SU-DHL-6 (cell line): ENCODE results near the gene SH3GLB1.
A peak's percentile ranks its signal among the peaks of the same experiment; 100 is the strongest.

Experiments used
- H2AFZ ChIP-seq: fragments of 200-600 bp; sonication (generic); 2 replicates; pipeline ENCODE4 v1.6.1; 2014; ENCODE audit warnings: low read depth, mild to moderate bottlenecking, moderate library complexity, mixed read lengths, antibody characterized with exemption, low read length; ENCODE audit not compliant: severe bottlenecking
- H3F3A ChIP-seq: fragments of 200-600 bp; shearing (Covaris generic); 2 replicates; pipeline ENCODE4 v1.6.0; 2016; ENCODE audit warnings: antibody characterized with exemption, mild to moderate bottlenecking; ENCODE audit not compliant: insufficient read depth
- H3K27ac ChIP-seq: fragments of 200-600 bp; sonication (generic); 2 replicates; pipeline ENCODE4 v1.5.1; 2016; ENCODE audit warnings: low read depth, mild to moderate bottlenecking, low read length, moderate library complexity, mixed read lengths
- H3K27me3 ChIP-seq: fragments of 200-600 bp; sonication (generic), shearing (Covaris generic); 2 replicates; pipeline ENCODE4 v1.6.0; 2014; ENCODE audit warnings: mild to moderate bottlenecking, low read length
- H3K36me3 ChIP-seq: fragments of 200-600 bp; sonication (generic); 2 replicates; pipeline ENCODE4 v1.6.1; 2014; ENCODE audit warnings: mild to moderate bottlenecking, low read length, mixed read lengths
- H3K4me2 ChIP-seq: fragments of 300-600, 200-600 bp; shearing (Covaris generic), sonication (generic); 2 replicates; pipeline ENCODE4 v1.6.0; 2014; ENCODE audit warnings: low read length, low read depth, mild to moderate bottlenecking; ENCODE audit not compliant: poor library complexity, severe bottlenecking
- H3K4me3 ChIP-seq: fragments of 200-600 bp; sonication (generic); 2 replicates; pipeline ENCODE4 v1.5.1; 2014; ENCODE audit warnings: antibody characterized with exemption, low read length, mild to moderate bottlenecking, mixed read lengths; ENCODE audit not compliant: insufficient read depth, poor library complexity, severe bottlenecking
- H3K79me2 ChIP-seq: fragments of 200-600 bp; sonication (generic); 2 replicates; pipeline ENCODE4 v1.6.1; 2014; ENCODE audit warnings: mild to moderate bottlenecking, low read length, moderate library complexity; ENCODE audit not compliant: insufficient read depth
- H3K9ac ChIP-seq: fragments of 200-600 bp; sonication (generic); 2 replicates; pipeline ENCODE4 v1.7.0; 2014; ENCODE audit warnings: mild to moderate bottlenecking, low read length
- H3K9me2 ChIP-seq: fragments of 200-600 bp; sonication (generic); replicated peaks from 2 replicates; pipeline ENCODE4 v1.6.1; 2014; ENCODE audit warnings: low read length; ENCODE audit not compliant: insufficient read depth
- H3K9me3 ChIP-seq: fragments of 200-600 bp; sonication (generic); 2 replicates; pipeline ENCODE4 v1.6.1; 2014; ENCODE audit warnings: low read length, mixed read lengths; ENCODE audit not compliant: insufficient read depth
- H4K20me1 ChIP-seq: fragments of 200-600 bp; sonication (generic); 2 replicates; pipeline ENCODE4 v1.6.1; 2014; ENCODE audit warnings: low read depth, mild to moderate bottlenecking, antibody characterized with exemption, low read length, moderate library complexity, mixed read lengths
- EZH2phosphoT487 ChIP-seq: fragments of 200-600 bp; sonication (generic), shearing (Covaris generic); conservative IDR thresholded peaks from 2 replicates; pipeline ENCODE4 v1.6.1; 2018; ENCODE audit warnings: mild to moderate bottlenecking, antibody characterized with exemption, low read length, moderate library complexity, mixed read lengths
- TF ChIP-seq, protein P1 (sequence below): fragments of 200-600 bp; sonication (generic); IDR thresholded peaks from one replicate; pipeline ENCODE4 v1.5.1; 2017; ENCODE audit warnings: antibody characterized with exemption, mild to moderate bottlenecking, low read length, moderate library complexity; ENCODE audit not compliant: insufficient read depth, poor library complexity, severe bottlenecking

SH3GLB1 gene

DNA sequence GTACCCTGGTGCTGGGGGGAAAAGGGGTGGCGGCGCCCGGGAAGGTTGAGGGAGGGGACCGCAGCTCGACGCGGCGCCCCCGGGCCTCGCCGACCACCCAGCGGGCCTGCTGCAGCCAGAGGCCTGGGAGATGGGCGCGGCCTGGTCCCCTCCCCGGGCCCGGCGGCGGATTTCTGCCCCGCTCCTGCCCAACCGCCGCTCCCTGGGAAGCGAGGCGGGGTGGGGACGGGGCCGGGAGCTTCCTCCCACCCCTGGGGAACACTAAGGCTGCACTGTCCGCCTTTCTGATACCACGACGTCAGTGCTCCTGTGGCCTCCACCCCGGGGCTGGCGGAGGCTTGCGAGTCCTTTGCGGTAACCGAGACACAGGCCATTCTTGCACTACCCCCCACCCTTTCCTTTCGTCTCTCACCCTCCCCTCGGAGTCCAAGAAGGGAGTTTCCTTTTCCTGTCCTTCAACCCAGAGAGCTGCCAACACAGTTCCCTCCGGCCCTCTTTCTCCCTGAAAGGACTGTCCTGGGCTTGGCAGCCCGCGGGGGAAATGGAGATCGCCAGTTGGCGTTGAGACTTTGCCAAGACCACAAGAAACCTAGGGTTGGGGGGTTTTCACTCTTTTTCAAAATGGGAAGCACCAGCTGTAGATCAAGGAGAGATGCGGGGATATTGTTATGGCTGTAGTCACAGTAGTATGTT, 742 bp downstream of the SH3GLB1 start:
- peak overlapping the region; percentile 83 for H2AFZ ChIP-seq
- peak overlapping the region; percentile 80 for H3K27ac ChIP-seq
- peaks cover 4% of the 10 kb centered on the region; the same call in 1 of the 2 replicates for H3F3A ChIP-seq
- H3K9ac ChIP-seq: peak overlapping the region; percentile 66
- H3K4me2 ChIP-seq: peak overlapping the region; percentile 88
- peak overlapping the region; percentile 76 for H3K4me3 ChIP-seq
- peaks cover 52% of the 10 kb centered on the region for H3K79me2 ChIP-seq
- no peaks in the 10 kb centered on the region for H3K9me3 ChIP-seq
- TF ChIP-seq, protein P1, sequence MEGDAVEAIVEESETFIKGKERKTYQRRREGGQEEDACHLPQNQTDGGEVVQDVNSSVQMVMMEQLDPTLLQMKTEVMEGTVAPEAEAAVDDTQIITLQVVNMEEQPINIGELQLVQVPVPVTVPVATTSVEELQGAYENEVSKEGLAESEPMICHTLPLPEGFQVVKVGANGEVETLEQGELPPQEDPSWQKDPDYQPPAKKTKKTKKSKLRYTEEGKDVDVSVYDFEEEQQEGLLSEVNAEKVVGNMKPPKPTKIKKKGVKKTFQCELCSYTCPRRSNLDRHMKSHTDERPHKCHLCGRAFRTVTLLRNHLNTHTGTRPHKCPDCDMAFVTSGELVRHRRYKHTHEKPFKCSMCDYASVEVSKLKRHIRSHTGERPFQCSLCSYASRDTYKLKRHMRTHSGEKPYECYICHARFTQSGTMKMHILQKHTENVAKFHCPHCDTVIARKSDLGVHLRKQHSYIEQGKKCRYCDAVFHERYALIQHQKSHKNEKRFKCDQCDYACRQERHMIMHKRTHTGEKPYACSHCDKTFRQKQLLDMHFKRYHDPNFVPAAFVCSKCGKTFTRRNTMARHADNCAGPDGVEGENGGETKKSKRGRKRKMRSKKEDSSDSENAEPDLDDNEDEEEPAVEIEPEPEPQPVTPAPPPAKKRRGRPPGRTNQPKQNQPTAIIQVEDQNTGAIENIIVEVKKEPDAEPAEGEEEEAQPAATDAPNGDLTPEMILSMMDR: no peak
- no peak for TF ChIP-seq EZH2phosphoT487
- no peaks in the 10 kb centered on the region for H3K9me2 ChIP-seq
- H3K27me3 ChIP-seq: no peaks in the 10 kb centered on the region
- H4K20me1 ChIP-seq: no peaks in the 10 kb centered on the region; the same call in 1 of the 2 replicates
- 0 out of 2 replicates have a peak, but pooled peaks cover 5% of the 10 kb centered on the region for H3K36me3 ChIP-seq

DNA sequence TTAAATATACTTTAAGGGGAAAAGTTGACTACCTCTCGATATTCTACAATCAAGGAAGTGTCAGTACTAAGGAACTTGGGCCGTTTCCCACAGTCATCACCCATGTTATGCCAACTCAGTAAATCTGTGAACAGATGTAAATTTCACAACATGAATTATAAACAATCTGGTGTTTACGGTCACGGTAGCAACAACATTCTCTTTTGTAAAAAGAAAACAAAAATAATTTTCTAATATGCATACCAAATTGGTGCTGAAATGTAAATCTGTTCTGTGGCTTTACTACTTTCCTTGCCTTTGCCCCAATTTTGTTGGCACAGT, 1.2 kb downstream of the SH3GLB1 start:
- peak overlapping the region; percentile 83 for H2AFZ ChIP-seq
- H3K9ac ChIP-seq: peak overlapping the region; percentile 66
- peaks cover 57% of the 10 kb centered on the region for H3K79me2 ChIP-seq
- H3K4me2 ChIP-seq: peak overlapping the region; percentile 88
- H3F3A ChIP-seq: peaks cover 4% of the 10 kb centered on the region; the same call in 1 of the 2 replicates
- no peaks in the 10 kb centered on the region for H3K9me3 ChIP-seq
- H3K27ac ChIP-seq: 0 out of 2 replicates have a peak overlapping the region, but pooled peaks have one; percentile 80
- H3K36me3 ChIP-seq: 0 out of 2 replicates have a peak, but pooled peaks cover 5% of the 10 kb centered on the region
- H4K20me1 ChIP-seq: no peaks in the 10 kb centered on the region; the same call in 1 of the 2 replicates
- H3K9me2 ChIP-seq: no peaks in the 10 kb centered on the region
- peak overlapping the region; percentile 76 for H3K4me3 ChIP-seq
- no peaks in the 10 kb centered on the region for H3K27me3 ChIP-seq
- TF ChIP-seq, protein P1: no peak
- no peak for TF ChIP-seq EZH2phosphoT487

DNA sequence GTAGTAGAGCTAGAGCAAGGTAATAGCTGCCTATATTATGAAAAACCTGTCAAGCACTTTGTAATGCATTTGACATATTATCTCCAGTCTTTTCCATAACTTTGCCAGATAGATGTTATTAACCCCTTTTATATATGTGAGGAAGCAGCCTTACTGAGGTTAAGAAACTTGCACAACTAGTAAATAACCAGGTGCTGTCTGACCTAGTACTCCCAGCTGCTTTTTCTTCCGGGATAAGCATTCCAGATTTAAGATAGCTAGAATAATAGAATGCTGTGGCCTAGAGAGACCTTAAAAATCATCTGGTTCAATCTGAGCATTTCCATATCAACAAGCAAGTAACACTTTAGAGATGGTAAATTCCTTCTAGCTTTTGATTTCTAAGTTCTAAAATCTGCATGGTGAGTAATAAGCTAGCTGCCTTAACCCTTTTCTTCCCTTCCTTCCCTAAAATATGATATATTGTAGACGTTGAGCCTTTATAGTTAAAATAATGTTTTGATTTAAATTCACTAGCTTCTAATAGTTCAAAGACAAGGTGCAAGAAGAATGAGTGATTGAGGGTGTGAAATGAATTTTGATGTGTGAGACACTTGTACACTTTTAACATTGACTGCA, 1.8 kb downstream of the SH3GLB1 start:
- TF ChIP-seq EZH2phosphoT487: no peak
- TF ChIP-seq, protein P1: no peak
- Histone ChIP-seq H4K20me1 (no peaks in the 10 kb centered on the region; the same call in 1 of the 2 replicates), H3K4me3 (peak overlapping the region; percentile 76), H3K36me3 (0 out of 2 replicates have a peak, but pooled peaks cover 5% of the 10 kb centered on the region), H3K9ac (peak overlapping the region; percentile 66), H2AFZ (no peak overlapping the region), H3K79me2 (peaks cover 62% of the 10 kb centered on the region), H3K9me2 (no peaks in the 10 kb centered on the region), H3K9me3 (no peaks in the 10 kb centered on the region), H3K27ac (no peak overlapping the region), H3K4me2 (peak overlapping the region; percentile 88), H3K27me3 (no peaks in the 10 kb centered on the region), H3F3A (peaks cover 4% of the 10 kb centered on the region; the same call in 1 of the 2 replicates)
